Ureter (tissue), 1 donor: ENCODE measurements around the gene HS3ST4. TPM values are rescaled to one million over a fixed set of nuclear protein-coding genes. Genes with fewer than 3 reads are reported as not detected.
A peak's percentile ranks its signal among the peaks of the same experiment; 100 is the strongest.
"Not testable (repeated sequence)": the region's sequence is repeated elsewhere in the genome, so short reads cannot be mapped to it uniquely, and the experiment has no call there.

Experiments used
- DNase-seq: peaks from one replicate; pipeline ENCODE4 v3.0.0-alpha.2; 2020; ENCODE audit warnings: low spot score
- total RNA-seq: library from RNA; stranded (reverse); gene quantifications from one replicate; pipeline ENCODE4 v1.2.4, GENCODE V29; 2023
- donor health status: DM: yes; HTN: yes; CAD: no.

The HS3ST4 gene
- total RNA-seq, 1 donor from 2014 or later, result not detected

GRCh38 chr16:25730396-25730795 is 38.6 kb downstream of the HS3ST4 start:
- no peak for DNase-seq

- no peak for DNase-seq
These were observed 42.9 kb downstream of the HS3ST4 start for GRCh38 chr16:25734430-25735385.

GRCh38 chr16:25735645-25736044 is 43.9 kb downstream of the HS3ST4 start:
- no peak for DNase-seq

- DNase-seq, result no peak
These were observed 55.5 kb downstream of the HS3ST4 start for GRCh38 chr16:25747160-25747758.

- DNase-seq, result no peak
These were observed 56.4 kb downstream of the HS3ST4 start for GRCh38 chr16:25748092-25748654.

GRCh38 chr16:25750488-25751216 is 58.9 kb downstream of the HS3ST4 start:
- no peak for DNase-seq

- no peak for DNase-seq
These were observed 59.6 kb downstream of the HS3ST4 start for GRCh38 chr16:25751230-25751835.

- DNase-seq, result no peak
These were observed 72.7 kb downstream of the HS3ST4 start for GRCh38 chr16:25764466-25764865.

- DNase-seq, result peak; percentile 10
These were observed 79.5 kb downstream of the HS3ST4 start for GRCh38 chr16:25771216-25771615.

GRCh38 chr16:25771812-25772568 is 80.2 kb downstream of the HS3ST4 start:
- DNase-seq, result no peak

- not testable (repeated sequence) for DNase-seq
These were observed 84.5 kb downstream of the HS3ST4 start for GRCh38 chr16:25776214-25776613.

GRCh38 chr16:25783226-25783625 is 91.5 kb downstream of the HS3ST4 start:
- no peak for DNase-seq

GRCh38 chr16:25785361-25785760 is 93.6 kb downstream of the HS3ST4 start:
- DNase-seq, result no peak

GRCh38 chr16:25786748-25787147 is 95.0 kb downstream of the HS3ST4 start:
- DNase-seq, result no peak

GRCh38 chr16:25788637-25789036 is 96.9 kb downstream of the HS3ST4 start:
- DNase-seq, result no peak

- DNase-seq, result no peak
These were observed 104.5 kb downstream of the HS3ST4 start for GRCh38 chr16:25796239-25796638.

- no peak for DNase-seq
These were observed 106.3 kb downstream of the HS3ST4 start for GRCh38 chr16:25798065-25798464.

- DNase-seq, result no peak
These were observed 108.1 kb downstream of the HS3ST4 start for GRCh38 chr16:25799816-25800215.

GRCh38 chr16:25812215-25812614 is 120.5 kb downstream of the HS3ST4 start:
- DNase-seq, result no peak

GRCh38 chr16:25817295-25817694 is 125.5 kb downstream of the HS3ST4 start:
- DNase-seq, result no peak

- DNase-seq, result no peak
These were observed 126.1 kb downstream of the HS3ST4 start for GRCh38 chr16:25817876-25818275.
